HG02970 (cell line): ENCODE measurements around the gene SURF6.
A peak's percentile ranks its signal among the peaks of the same experiment; 100 is the strongest.
"Not testable (repeated sequence)": the region's sequence is repeated elsewhere in the genome, so short reads cannot be mapped to it uniquely, and the experiment has no call there.

Experiments used
- ATAC-seq: cut with Tn5 transposase; IDR thresholded peaks from one replicate; pipeline ENCODE4 v1.9.1; 2021; ENCODE audit warnings: mild to moderate bottlenecking, moderate library complexity, moderate number of reproducible peaks; ENCODE audit not compliant: unreplicated experiment, low FRiP score

Gene SURF6

DNA sequence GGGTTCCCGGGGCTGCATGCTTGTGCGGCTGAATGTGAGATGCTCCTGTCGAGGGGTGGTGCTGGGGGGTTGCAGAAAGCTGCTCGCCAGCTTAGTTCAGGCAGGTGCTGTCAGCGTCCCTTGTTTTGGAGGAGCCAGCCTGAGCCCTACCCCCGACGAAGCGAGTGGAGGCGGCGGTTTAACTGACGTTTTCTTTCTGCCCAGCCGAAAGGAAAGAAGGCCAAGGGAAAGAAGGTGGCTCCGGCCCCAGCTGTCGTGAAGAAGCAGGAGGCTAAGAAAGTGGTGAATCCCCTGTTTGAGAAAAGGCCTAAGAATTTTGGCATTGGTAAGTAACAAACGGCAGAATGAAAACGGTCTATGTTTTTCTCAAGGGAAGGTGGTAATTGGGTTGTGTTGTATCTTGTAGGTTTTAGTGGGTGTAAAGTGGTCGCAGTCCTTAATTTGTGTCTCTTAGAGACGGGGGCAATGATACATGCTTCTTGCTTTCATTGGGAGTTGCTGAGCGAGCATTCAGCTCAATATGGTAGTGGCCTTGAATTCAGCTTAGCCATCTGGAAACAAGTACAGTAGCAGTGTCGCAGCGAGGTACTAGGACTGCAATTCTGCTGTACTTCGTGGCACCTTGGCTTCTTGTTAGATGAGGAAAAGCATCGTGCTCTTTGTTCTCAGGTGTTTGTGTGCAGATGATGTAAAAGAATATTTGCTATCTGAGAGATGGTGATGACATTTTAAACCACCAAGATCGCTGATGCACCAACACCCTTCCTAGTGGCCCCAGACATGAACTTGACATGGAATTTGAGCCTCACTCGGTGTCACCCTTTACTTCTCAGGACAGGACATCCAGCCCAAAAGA, 13.0 kb upstream of the SURF6 start:
- no peak for ATAC-seq

- ATAC-seq, result peak; percentile 83
Measured at GRCh38 chr9:133347985-133348717, 12.2 kb upstream of the SURF6 start, which contains the start of the genes MED22 and RPL7A. TSS of gene MED22 (minus strand) at chr9:133348131. CDS start at chr9:133346662, 1,469 bp downstream. TSS of gene RPL7A (plus strand) at chr9:133348218. CDS start at chr9:133348244, 26 bp downstream.

- ATAC-seq, result peak; percentile 25
Measured at GRCh38 chr9:133347515-133347984, 11.6 kb upstream of the SURF6 start.

DNA sequence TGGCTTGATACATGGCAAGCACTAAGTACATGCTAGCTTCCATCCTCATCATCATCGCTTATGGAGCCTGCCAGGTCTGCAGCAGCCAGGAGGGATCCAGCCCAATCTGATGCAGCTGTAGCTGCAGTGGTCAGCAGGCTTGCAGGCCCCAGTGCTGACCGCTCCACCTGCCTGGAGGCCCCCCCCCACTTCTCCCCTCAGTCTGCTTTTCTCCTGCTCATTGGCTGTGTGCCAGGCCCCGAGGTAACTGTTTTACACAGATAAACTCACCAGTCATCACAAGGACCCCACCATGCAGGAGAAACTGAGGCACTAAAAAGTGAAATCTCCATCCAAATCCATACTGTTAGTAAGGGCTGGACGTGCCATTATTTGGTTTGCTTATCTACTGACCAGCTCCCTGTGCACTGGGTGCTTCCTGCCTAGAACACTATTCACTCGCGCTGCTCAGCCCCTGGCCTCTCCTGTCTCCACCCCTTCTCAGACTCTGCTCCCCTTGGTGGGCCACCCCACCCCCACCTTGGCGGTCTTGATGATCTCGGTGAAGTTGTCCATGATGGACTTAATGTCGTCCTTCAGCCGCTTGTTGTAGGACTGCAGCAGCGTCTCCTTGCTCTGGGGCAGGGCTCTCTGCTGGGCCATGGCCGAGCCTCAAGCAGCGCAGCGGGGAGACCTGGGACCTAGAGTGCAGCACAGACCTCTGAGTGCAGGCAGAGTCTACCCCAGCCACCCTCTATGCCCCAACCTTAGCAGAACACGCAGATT, 10.2 kb upstream of the SURF6 start:
- ATAC-seq, result no peak

DNA sequence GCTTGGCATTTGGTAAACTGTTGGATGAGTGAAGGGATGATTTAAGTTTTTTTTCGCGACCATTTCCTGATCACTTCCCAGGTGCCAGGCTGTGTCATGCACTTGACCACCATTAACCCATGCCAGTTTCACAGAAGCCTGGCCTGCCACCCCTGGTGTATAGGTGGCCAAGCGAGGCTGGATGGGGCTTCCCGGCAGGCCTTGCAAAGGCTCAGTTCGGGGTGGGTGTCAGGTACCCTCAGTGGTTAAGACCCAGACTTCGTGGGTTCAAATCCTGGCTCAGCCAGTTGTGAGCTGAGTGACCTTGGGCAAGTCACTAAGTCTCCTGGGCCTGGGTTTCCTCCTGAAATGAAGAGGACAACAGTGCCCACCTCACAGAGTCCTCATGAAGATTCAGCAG, 9.6 kb upstream of the SURF6 start:
- ATAC-seq, result no peak

DNA sequence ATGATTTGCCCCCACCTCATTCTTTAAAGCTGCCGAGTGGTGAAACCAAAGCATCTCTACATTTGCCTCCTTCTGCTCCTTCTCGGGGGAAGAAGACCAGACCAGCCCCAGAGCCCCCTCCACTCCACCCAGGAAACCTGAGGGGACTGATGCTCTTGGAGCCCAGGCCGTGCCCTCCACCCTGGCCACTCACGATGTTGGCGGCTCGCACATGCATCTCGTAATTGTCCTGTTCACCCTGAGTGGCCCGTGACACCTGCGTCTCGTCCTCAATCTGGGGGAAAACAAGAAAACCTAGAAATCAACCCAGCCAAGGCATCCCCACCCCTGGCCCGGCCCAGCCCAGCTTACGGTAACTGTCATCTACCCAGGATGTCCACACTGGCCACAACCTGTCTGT, 9.0 kb upstream of the SURF6 start:
- ATAC-seq, result no peak

- ATAC-seq, result no peak
Measured at GRCh38 chr9:133344071-133344470, 8.1 kb upstream of the SURF6 start.

GRCh38 chr9:133342570-133342969, 6.6 kb upstream of the SURF6 start:
- ATAC-seq, result no peak

GRCh38 chr9:133342069-133342406, 6.0 kb upstream of the SURF6 start:
- ATAC-seq, result no peak

DNA sequence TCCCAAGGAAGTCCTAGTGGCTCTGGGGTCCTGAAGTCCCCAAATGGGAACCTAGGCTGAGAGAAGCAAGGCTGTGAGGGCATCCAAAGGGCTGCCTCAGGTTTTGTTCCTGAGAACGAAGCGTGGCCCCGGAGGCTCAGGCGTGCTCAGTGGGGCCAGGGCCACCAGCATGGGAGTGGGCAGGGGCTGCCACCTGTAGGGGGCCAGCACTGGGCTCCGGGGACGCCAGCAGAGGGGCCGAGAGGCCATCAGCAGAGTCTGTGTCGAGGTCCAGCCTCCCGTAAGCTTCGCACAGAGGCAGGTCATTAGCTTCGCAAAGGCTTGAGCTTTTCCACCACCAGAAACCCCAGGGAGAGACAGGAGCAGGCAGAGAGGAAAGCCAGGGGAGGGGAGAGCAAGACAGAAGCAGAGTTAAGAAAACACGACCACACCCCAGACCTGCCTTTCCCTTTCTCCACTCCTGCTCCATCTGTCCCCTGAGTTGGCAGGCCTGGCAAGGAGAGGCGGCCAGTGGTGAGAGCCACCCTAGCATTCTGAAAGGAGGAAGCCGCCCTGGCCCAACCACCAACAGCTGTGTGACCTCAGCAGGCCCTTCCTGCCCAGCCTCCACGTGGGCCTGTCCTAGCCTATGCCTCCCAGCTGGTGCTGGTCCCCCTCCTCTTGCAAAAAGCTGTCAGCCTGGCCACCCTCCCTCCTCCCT, 5.5 kb upstream of the SURF6 start:
- no peak for ATAC-seq

- no peak for ATAC-seq
Measured at GRCh38 chr9:133340916-133341315, 4.9 kb upstream of the SURF6 start.

- no peak for ATAC-seq
Measured at GRCh38 chr9:133340256-133340655, 4.3 kb upstream of the SURF6 start.

DNA sequence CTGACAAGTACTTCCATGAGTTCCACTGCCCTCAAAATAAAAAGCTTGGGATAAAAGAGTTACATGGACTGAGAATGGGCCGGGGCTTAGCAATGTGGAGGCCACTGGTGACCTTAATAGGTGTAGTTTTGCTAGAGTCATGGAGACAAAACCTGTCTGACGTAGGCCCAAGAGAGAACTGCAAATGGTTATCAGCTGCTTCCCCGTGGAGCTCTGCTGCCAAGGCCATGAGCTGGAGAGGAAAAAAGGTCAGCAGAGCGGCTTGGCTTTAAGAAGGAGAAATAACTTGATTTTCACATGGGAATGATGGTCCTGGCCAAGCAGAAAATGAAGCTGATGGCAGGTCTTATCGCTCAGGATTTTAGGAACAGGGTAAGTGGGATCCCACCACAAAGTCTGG, 3.7 kb upstream of the SURF6 start:
- no peak for ATAC-seq

GRCh38 chr9:133334888-133335287, 1.1 kb downstream of the SURF6 start:
- ATAC-seq, result not testable (repeated sequence)

DNA sequence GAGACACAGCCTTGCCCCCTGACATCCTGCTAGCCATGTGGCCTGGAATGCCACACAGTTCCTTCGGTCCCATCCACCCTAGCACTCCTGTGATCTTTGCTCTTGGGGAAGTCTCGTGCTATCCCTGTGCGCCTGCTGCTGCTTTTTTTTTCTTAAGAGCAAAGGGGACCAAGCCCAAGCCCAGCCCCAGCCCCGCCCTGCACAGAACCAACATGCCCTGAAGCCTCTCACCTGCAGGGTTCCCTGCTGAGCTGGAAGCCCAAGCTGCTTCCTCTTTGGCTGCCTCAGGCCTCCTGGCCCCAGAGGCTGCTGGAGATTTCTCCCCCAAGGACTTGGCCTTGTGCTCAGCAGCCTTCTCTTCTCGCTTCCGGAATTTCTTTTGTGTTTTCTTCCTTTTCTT, 1.8 kb downstream of the SURF6 start:
- no peak for ATAC-seq

- no peak for ATAC-seq
Measured at GRCh38 chr9:133333566-133333965, 2.4 kb downstream of the SURF6 start.

DNA sequence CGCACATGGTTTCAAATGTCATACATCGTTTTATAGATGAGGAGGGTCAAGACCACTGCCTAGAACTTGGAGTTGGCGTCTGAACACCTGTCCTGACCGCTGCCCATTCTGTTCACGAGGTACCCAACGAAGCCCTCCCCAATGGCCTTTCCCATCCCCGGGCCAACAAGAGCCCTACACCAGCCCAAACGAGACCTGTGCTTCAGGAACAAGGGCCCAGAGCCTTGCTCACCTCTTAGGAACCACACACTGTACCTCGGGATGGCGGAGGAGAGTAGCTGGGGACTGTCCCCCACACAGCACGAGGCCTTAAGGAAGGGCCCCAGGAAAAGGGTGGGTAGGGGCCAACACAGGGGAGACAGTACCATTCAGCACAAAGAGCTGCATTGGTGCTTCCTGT, 3.0 kb downstream of the SURF6 start:
- no peak for ATAC-seq

- ATAC-seq, result no peak
Measured at GRCh38 chr9:133332381-133332730, 3.6 kb downstream of the SURF6 start.

GRCh38 chr9:133331641-133332380, 4.2 kb downstream of the SURF6 start:
- no peak for ATAC-seq

GRCh38 chr9:133331221-133331620, 4.8 kb downstream of the SURF6 start:
- no peak for ATAC-seq
